ENCODE data around the gene PHF20.

The PHF20 gene

DNA sequence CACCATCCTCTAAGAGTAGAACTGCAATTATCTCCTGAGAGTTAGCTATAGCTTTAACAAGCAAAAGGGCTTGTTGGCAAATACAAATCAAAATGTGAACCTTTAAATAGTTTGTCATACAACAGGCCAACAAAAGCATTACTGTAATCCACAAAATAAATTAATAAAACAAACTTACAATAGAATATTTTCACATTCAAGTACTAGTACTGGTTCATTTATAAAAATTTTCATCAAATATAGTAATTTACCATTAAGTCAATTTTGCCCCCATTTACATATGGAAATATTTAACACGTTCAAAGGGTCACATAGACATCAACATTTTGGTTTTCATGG, 39.2 kb upstream of the PHF20 start:
- Histone ChIP-seq H3K27ac (replicated peaks) (no peak overlapping the region), H3K27me3 (ENCODE audit: insufficient read depth, poor library complexity, severe bottlenecking) (no peaks in the 10 kb centered on the region), H3K4me3 (replicated peaks; ENCODE audit: insufficient read depth, low read length) (no peak overlapping the region)
- TF ChIP-seq, protein P1, sequence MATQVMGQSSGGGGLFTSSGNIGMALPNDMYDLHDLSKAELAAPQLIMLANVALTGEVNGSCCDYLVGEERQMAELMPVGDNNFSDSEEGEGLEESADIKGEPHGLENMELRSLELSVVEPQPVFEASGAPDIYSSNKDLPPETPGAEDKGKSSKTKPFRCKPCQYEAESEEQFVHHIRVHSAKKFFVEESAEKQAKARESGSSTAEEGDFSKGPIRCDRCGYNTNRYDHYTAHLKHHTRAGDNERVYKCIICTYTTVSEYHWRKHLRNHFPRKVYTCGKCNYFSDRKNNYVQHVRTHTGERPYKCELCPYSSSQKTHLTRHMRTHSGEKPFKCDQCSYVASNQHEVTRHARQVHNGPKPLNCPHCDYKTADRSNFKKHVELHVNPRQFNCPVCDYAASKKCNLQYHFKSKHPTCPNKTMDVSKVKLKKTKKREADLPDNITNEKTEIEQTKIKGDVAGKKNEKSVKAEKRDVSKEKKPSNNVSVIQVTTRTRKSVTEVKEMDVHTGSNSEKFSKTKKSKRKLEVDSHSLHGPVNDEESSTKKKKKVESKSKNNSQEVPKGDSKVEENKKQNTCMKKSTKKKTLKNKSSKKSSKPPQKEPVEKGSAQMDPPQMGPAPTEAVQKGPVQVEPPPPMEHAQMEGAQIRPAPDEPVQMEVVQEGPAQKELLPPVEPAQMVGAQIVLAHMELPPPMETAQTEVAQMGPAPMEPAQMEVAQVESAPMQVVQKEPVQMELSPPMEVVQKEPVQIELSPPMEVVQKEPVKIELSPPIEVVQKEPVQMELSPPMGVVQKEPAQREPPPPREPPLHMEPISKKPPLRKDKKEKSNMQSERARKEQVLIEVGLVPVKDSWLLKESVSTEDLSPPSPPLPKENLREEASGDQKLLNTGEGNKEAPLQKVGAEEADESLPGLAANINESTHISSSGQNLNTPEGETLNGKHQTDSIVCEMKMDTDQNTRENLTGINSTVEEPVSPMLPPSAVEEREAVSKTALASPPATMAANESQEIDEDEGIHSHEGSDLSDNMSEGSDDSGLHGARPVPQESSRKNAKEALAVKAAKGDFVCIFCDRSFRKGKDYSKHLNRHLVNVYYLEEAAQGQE (IDR thresholded peaks at IDR 0.05; ENCODE audit: insufficient replicate concordance, low read depth), result no peak
- TF ChIP-seq GABPA (IDR thresholded peaks at IDR 0.05; ENCODE audit: low read depth) (no peak), SPI1 (IDR thresholded peaks at IDR 0.05; ENCODE audit: borderline replicate concordance, low read depth) (no peak)
- TF ChIP-seq, protein P2, sequence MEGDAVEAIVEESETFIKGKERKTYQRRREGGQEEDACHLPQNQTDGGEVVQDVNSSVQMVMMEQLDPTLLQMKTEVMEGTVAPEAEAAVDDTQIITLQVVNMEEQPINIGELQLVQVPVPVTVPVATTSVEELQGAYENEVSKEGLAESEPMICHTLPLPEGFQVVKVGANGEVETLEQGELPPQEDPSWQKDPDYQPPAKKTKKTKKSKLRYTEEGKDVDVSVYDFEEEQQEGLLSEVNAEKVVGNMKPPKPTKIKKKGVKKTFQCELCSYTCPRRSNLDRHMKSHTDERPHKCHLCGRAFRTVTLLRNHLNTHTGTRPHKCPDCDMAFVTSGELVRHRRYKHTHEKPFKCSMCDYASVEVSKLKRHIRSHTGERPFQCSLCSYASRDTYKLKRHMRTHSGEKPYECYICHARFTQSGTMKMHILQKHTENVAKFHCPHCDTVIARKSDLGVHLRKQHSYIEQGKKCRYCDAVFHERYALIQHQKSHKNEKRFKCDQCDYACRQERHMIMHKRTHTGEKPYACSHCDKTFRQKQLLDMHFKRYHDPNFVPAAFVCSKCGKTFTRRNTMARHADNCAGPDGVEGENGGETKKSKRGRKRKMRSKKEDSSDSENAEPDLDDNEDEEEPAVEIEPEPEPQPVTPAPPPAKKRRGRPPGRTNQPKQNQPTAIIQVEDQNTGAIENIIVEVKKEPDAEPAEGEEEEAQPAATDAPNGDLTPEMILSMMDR (IDR thresholded peaks at IDR 0.05; ENCODE audit: insufficient read depth, low read length), result no peak
- no peak for DNase-seq (ENCODE audit: low read depth in 1 of 2, low spot score in 1 of 2)

DNA sequence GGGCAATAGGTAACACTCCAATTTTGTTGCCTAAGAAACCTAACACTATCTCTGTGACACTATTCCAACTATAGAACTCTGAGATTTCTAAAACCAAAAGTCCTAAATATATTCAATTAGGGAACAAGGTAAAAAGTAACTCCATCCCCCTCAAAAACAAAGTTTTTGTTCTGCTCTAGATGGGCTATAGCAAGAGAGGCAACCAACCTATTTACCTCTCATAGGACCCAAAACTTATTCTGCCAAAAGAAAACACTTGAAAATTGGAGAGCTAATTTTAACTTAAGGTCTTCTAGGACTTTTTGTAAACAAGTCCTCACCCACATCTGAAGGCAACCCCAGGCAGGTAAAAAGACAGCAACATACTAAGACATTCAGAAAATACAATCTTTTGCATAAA, 37.4 kb upstream of the PHF20 start:
- TF ChIP-seq GABPA (IDR thresholded peaks at IDR 0.05; ENCODE audit: low read depth) (no peak), SPI1 (IDR thresholded peaks at IDR 0.05; ENCODE audit: borderline replicate concordance, low read depth) (no peak), POLR2AphosphoS5 (IDR thresholded peaks at IDR 0.05; ENCODE audit: low read depth) (no peak)
- TF ChIP-seq, protein P2 (IDR thresholded peaks at IDR 0.05; ENCODE audit: insufficient read depth, low read length), result no peak
- TF ChIP-seq, protein P1 (IDR thresholded peaks at IDR 0.05; ENCODE audit: insufficient replicate concordance, low read depth), result no peak
- Histone ChIP-seq H3K4me3 (replicated peaks; ENCODE audit: insufficient read depth, low read length) (no peak overlapping the region), H3K27me3 (ENCODE audit: insufficient read depth, poor library complexity, severe bottlenecking) (no peaks in the 10 kb centered on the region), H3K27ac (replicated peaks) (no peak overlapping the region)
- no peak for DNase-seq (ENCODE audit: low read depth in 1 of 2, low spot score in 1 of 2)

DNA sequence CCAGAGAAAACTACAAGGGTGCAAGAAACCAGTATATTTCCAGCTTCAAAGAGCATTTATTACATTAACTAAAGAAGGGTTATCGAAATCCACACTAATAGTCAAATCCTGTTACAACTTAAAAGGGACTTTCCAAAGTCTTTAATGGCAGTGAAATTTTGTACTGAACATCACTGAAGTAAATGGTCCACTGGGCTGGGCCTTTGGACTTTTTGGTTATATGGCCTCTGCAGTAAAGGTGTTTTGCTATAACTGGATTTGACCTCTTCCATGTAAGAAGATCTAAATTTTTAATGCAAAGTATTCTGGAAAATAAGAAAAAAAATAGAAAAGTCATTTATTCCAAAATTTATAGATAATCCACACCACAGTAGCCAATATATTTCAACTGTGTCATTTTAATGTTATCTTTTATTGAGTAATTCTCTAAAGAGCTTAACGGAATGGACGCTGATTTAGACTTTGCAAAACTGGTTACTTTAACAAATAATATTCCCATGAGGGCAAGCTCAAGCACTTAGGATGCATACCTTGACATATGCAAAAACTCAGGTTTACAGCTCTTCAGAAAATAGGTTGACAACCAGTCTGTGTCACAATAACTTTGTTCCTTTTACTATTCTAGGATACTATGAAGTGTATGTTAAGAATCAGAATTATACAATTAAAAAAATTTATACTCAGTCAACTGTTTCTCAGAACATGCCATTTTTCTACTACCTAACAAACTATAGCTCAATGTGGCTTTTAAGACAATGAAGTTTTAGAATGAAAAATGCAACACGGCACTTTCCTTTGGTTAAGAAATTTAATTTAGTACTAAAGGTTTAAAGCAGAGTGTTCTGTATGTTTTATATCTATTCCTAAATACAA, 36.8 kb upstream of the PHF20 start:
- no peaks in the 10 kb centered on the region for H3K27me3 ChIP-seq (ENCODE audit: insufficient read depth, poor library complexity, severe bottlenecking)
- TF ChIP-seq, protein P1 (IDR thresholded peaks at IDR 0.05; ENCODE audit: insufficient replicate concordance, low read depth), result no peak
- no peak for TF ChIP-seq SPI1 (IDR thresholded peaks at IDR 0.05; ENCODE audit: borderline replicate concordance, low read depth)
- no peak for TF ChIP-seq GABPA (IDR thresholded peaks at IDR 0.05; ENCODE audit: low read depth)
- TF ChIP-seq, protein P2 (IDR thresholded peaks at IDR 0.05; ENCODE audit: insufficient read depth, low read length), result no peak
- TF ChIP-seq POLR2AphosphoS5 (IDR thresholded peaks at IDR 0.05; ENCODE audit: low read depth), result no peak
- no peak overlapping the region for H3K4me3 ChIP-seq (replicated peaks; ENCODE audit: insufficient read depth, low read length)
- no peak for DNase-seq (ENCODE audit: low read depth in 1 of 2, low spot score in 1 of 2)
- no peak overlapping the region for H3K27ac ChIP-seq (replicated peaks)

Data from HL-60 (cell line).